Stimulated activated CD4-positive, alpha-beta T cell treated with anti-CD3 and anti-CD28 coated beads, Interleukin-1b, Interleukin-23, amount 100 ng/mL, for 48 hours (primary cell): ENCODE measurements around the gene DUS1L.

ENCODE experiments used
- DNase-seq: peaks from one replicate; pipeline ENCODE4 v3.0.0-alpha.2; 2020

DUS1L gene

DNA sequence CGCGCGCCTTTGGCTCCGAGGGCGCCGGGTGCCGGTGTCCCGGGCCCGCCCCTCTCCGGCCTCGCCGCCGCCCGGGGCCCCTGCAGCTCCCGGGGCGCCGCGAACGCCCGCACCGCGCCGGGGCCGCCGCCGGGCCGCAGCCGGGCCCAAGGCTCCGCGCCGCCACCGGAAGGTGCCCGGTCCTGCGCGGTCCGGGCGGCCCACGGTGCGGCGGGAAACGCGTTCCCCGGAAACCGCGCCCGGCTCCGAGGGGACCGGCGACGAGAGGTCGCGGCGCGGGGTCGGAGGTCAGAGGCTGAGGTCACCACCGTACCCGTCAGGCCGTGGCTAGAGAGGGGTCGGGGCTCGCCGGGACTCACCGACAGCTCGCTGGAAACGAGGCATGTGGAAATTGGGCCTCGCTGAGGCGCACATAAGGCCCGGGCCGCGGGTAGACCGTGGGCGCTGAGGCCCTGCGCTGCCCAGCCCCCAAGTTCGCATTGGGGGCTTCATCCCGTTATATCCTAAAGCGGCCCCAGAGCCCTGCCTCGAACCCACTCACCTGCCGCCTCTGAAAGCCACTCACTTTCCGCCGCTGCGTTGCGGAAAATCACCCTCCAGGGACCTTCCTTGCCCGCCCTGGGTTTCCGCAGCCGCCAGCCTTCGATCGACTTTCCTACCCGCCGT is at the start of gene DUS1L:
DUS1L (minus strand) TSS at position 167 of the 666 bp plus-strand sequence. CDS start 745 bp downstream, outside the sequence.
- DNase-seq = peak; percentile 70

DNA sequence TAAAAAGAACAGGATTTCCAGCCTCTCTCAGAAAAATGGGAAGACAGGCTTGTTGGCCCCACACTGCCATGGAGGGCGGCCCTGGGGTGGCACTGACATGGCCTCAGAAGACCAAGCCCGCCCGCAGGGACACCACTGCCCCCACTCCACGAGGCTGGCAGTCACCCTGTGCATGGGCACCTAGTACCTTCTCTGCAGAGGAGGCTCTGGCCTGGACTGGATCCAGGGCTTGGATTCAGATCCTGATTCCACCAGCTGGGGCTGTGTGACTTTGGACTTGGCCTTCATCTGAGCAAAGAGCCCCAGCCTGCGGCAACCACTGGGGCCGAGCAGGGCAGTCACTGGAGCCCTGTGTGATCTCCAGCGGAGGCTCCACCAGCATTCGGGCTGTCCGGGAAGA is 49.3 kb upstream of the DUS1L start:
- DNase-seq = no peak

GRCh38 chr17:82114447-82114846 is 48.8 kb upstream of the DUS1L start:
- no peak for DNase-seq

DNA sequence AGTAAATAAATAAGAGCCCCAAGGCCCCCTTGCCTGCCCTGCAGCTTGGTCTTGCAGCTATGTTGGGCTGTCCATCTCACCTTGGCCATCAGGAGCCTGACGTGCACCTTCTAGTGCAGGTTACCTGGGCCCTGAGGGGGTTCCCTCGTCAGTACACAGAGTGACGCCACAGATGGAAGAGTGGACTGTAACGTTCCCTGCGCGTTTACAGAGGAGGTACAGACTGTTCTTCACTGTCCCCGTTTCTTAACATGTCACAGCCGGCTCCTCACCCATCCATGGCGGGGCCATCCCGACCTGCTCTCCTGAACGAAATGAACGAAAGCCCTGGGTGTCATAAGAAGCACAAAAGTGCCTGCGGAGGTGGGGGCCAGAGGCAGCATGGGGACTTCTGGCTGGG is 48.3 kb upstream of the DUS1L start:
- DNase-seq = no peak

DNA sequence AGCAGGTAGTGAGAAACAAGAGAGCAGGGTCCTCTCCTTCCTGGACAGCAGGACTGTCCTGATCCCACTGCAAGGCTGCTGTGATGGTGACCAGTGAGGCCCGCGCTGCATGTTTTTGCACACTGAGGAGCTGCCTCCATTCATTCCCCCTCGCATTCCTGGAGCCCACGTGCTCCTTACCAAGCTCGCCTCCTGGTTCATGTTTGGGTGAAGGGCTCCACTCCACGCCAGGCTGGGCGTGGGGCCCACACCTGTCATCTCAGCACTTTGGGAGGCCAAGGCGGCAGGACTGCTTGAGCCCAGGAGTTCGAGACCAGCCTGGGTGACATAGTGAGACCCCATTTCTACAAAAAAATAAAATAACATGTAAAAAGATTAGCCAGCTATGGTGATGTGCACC is 47.8 kb upstream of the DUS1L start:
- no peak for DNase-seq

DNA sequence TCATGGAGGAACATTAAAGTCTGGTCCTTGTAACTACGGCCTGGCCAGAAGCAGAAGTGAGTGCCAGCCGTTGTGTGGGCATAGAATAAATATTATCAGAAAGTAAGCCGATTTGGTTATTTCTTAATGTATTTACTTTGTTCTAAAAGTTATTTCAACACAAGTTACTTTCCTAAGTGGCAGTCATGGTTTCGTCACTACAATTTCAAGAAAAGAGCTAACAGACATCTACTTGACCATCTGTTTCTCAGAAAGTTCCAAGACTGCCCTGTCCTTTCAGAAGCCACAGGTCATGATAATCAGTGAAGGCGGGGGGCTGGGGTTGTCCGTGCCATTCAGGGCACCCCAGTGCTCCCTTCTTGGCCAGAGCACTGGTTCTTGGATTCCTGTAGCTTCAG is 47.3 kb upstream of the DUS1L start:
- no peak for DNase-seq

GRCh38 chr17:82112181-82112913 is 46.7 kb upstream of the DUS1L start:
- no peak for DNase-seq

- peak; percentile 43 for DNase-seq
Measured at GRCh38 chr17:82110298-82110697, 44.7 kb upstream of the DUS1L start.

GRCh38 chr17:82108961-82109475 is 43.4 kb upstream of the DUS1L start:
- DNase-seq = no peak

DNA sequence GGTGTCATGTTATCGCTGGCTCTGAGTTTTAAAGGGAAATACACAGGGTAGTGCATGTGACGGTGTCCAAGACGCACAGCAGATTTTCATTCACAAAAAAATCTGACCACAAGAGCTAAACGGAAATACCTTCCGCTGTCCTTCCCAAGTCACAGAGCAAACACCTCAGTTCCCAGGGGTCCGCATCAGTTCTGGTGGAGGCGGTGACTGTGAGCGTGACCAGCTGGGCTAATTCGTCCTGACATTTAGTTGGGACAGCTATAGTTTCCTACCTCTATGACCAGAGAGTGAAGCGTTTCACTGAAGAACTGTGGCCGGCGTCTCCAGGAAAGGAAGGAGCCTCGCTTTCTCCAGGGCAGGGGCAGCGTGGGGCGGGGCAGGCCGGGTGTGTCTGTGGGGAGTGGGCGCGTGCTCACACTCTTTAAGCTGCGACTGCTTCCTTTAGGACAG is 42.9 kb upstream of the DUS1L start:
- DNase-seq = no peak

- no peak for DNase-seq
Measured at GRCh38 chr17:82108038-82108437, 42.4 kb upstream of the DUS1L start.

DNA sequence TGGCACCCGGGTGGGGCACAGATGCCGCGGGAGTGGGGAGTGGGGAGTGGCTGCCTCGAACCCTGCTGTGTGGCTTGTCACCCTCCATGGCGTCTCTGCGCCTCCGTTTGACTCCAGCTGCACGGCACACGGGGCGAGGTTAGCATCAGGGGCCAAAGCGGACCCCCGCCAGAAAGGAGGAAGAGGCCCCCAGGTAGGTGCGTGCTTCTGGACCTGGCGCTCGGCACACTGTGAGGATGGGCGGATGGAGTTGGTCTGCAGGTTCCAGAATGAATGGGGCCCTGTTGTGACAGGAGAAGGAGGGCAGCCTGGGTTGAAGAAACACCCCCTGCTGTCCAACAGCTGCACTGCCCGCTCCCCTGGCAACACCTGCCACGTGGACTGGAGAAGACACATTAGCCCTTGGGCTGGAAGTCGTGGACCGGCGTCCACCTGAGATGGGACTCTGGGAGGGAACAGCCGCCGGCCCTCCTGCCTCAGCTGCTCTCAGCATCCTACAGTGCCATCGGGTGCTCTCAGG is 41.8 kb upstream of the DUS1L start:
- DNase-seq = no peak

DNA sequence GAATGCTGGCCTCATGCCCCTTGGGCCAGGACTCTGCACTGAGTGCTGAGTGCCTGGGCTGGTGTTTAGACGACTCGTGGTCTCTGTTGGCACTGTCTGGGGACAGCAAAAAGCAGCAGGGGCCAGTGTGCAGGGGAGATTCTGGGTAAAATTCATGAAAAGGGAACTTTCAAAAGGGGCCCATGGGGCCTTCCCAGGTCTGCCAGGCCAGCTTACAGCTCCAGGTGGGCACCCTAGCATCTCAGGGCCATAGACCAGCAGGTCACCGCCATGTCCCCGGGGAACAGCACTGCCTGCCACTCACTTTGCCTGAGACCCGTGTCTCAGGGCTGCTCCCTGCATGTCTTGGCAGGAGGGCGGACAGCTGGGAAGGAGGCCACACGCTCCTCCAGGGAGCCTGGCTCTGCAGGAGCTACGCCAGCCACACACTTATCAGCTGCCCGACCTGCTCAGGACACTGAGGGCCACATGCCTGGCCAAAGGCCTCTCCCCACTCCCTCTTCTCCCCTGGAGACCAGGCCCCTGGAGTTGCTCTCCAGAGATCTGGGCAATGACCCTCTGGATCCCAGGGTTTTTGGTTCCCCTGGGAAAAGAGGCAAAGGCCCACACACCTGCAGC is 41.2 kb upstream of the DUS1L start:
- DNase-seq = no peak

- DNase-seq = peak; percentile 63
Measured at GRCh38 chr17:82105882-82106687, 40.5 kb upstream of the DUS1L start.

DNA sequence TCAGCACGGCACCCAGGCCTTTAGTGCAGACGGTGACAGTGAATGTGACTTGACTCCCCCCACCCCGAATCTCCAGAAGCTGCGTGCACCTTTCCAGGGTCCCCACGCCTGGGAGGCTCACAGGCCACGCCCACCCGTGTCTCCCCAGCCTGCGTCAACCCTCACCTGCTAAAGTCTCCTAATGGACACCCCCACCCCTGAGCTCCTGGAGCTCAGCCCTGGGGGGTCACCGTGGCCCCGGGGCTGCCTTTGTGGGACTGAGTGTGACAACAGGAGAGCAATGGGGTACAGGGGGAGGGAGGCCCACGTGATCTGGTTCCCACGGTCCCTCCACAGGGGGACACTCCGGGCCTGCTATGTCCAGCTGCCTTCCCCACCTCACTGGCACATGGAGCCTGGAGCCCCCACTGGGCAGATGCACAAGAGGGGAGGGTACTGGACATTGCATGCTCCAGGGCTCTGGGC is 39.8 kb upstream of the DUS1L start:
- no peak for DNase-seq

- DNase-seq = no peak
Measured at GRCh38 chr17:82104797-82105416, 39.3 kb upstream of the DUS1L start.

- no peak for DNase-seq
Measured at GRCh38 chr17:82103553-82104451, 38.2 kb upstream of the DUS1L start.

- DNase-seq = no peak
Measured at GRCh38 chr17:82101767-82102679, 36.4 kb upstream of the DUS1L start.

DNA sequence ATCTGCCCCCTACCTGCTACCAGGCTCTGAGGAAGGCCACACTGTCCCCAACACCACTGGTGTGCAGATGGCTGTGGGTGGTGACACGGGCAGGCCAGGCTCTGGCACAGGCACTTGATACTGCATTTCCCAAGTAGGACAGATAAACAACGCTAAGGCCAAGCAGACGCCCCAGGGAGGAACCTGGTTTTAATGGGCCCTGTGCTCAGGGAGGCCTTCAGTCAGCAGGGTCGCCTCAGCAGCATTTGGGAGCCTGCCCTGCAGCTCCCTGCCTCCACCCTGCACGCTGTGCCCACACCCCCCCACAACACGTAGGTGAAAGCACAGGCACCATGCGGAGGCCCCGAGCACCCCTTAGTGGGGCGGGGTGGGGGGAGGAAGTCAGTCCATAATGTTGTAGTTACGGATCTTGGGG is 35.7 kb upstream of the DUS1L start:
- DNase-seq = no peak
